ENCODE data around the gene SLC22A7. TPM values are rescaled to one million over a fixed set of nuclear protein-coding genes. Genes with fewer than 3 reads are reported as not detected.
A peak's percentile ranks its signal among the peaks of the same experiment; 100 is the strongest.

Gene SLC22A7
- total RNA-seq, 2 donors from 2014 or later = not detected

DNA sequence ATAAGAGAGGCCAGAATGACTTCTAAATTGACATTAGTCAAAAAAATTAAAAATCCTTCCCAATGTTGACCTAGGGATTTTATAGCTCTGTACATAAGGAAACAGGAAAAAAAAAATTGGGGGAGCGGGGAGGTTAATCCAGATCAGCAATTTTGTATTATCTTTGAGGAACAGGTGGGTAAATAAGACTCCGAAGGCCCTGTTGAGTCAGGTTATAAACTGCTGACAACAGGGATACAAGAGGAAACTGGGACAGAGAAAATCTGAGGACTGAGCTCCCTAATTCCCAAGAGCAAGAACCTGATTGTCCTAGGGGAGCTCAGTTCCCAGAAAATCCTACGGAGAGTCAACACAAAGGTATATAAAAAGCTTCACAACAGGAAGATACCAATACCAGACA, 37.4 kb downstream of the SLC22A7 start:
- Histone ChIP-seq H3K27me3 (ENCODE audit: control insufficient read depth, insufficient read depth, low read length, poor library complexity, severe bottlenecking) (no peaks in the 10 kb centered on the region), H3K9ac (ENCODE audit: extremely low read depth, low read length, poor library complexity, severe bottlenecking) (no peak overlapping the region), H3K4me3 (ENCODE audit: low read length) (no peak overlapping the region), H3K36me3 (ENCODE audit: control insufficient read depth, insufficient read depth, low read length) (peaks cover 33% of the 10 kb centered on the region), H3K4me1 (ENCODE audit: control insufficient read depth, insufficient read depth, low read length) (no peaks in the 10 kb centered on the region), H3K9me3 (ENCODE audit: control insufficient read depth, low read length) (no peaks in the 10 kb centered on the region), H3K27ac (ENCODE audit: low read depth, low read length) (no peak overlapping the region)
- no peaks in the 10 kb centered on the region for H3K9me3 Mint-ChIP-seq
- no peak overlapping the region for H3K4me3 Mint-ChIP-seq
- H3K4me1 Mint-ChIP-seq = peaks cover 23% of the 10 kb centered on the region
- no peaks in the 10 kb centered on the region for H3K27me3 Mint-ChIP-seq (ENCODE audit: insufficient read depth)
- WGBS, 2 experiments (ENCODE audit: insufficient coverage in 1 of 2, insufficient read length in 1 of 2) = 88 to 97% methylated on average over 3 of the region's 3 CpGs
- peak overlapping the region; percentile 72 for H3K27ac Mint-ChIP-seq
- DNase-seq = no peak
- no peak for TF ChIP-seq CTCF (conservative IDR thresholded peaks at IDR 0.05)
- peaks cover 25% of the 10 kb centered on the region for H3K36me3 Mint-ChIP-seq (ENCODE audit: low read depth)

DNA sequence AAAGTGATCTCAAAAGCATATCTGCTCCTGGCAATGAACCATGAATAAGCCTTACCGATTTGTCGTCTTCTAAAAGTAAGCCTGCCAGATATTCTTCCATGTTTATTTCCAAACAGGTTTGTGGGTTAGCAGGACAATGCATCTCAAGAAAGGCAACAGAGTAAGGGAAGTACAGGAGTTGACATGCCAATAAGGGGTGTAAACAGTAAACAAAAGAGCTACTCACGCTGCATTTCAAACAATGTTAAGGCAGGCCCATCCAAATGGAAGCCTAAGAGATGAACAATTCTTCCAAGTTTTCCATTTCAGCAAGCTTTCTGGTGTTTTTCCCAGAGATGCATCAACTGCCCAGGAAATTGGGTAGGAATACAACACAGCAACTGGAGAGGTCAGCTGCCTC, 38.3 kb downstream of the SLC22A7 start:
- Histone ChIP-seq H3K4me3 (ENCODE audit: low read length) (no peak overlapping the region), H3K9ac (ENCODE audit: extremely low read depth, low read length, poor library complexity, severe bottlenecking) (no peak overlapping the region), H3K4me1 (ENCODE audit: control insufficient read depth, insufficient read depth, low read length) (no peaks in the 10 kb centered on the region), H3K27me3 (ENCODE audit: control insufficient read depth, insufficient read depth, low read length, poor library complexity, severe bottlenecking) (no peaks in the 10 kb centered on the region), H3K36me3 (ENCODE audit: control insufficient read depth, insufficient read depth, low read length) (peaks cover 43% of the 10 kb centered on the region), H3K27ac (ENCODE audit: low read depth, low read length) (no peak overlapping the region), H3K9me3 (ENCODE audit: control insufficient read depth, low read length) (no peaks in the 10 kb centered on the region)
- H3K27me3 Mint-ChIP-seq (ENCODE audit: insufficient read depth) = no peaks in the 10 kb centered on the region
- peaks cover 23% of the 10 kb centered on the region for H3K4me1 Mint-ChIP-seq
- H3K4me3 Mint-ChIP-seq = no peak overlapping the region
- peaks cover 33% of the 10 kb centered on the region for H3K36me3 Mint-ChIP-seq (ENCODE audit: low read depth)
- TF ChIP-seq CTCF (conservative IDR thresholded peaks at IDR 0.05) = no peak
- no peak overlapping the region for H3K27ac Mint-ChIP-seq
- H3K9me3 Mint-ChIP-seq = no peaks in the 10 kb centered on the region
- DNase-seq = no peak
- WGBS, 2 experiments (ENCODE audit: insufficient coverage in 1 of 2, insufficient read length in 1 of 2) = 84 to 93% methylated on average over 3 of the region's 3 CpGs

DNA sequence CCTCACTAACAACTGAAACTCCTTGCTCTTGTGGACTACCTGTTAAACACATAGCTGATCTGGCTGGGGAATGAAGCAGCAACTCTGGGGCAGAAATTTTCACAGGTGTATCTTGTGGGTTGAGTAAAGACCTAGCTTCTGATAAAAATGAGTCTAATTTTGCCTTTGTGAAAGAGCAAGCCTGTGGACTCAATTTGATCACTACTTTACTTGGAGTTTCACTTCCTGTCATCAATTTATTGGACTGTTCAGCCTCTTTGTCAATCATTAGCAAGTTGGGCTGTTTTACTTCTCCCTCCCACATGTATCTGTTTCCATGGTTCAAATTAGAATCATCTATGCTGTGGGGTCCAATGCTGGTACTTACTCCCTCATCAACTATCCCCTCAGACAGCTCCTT, 40.2 kb downstream of the SLC22A7 start:
- no peaks in the 10 kb centered on the region for H3K27me3 Mint-ChIP-seq (ENCODE audit: insufficient read depth)
- Histone ChIP-seq H3K9me3 (ENCODE audit: control insufficient read depth, low read length) (no peaks in the 10 kb centered on the region), H3K4me1 (ENCODE audit: control insufficient read depth, insufficient read depth, low read length) (no peaks in the 10 kb centered on the region), H3K36me3 (ENCODE audit: control insufficient read depth, insufficient read depth, low read length) (peaks cover 61% of the 10 kb centered on the region), H3K27ac (ENCODE audit: low read depth, low read length) (no peak overlapping the region), H3K27me3 (ENCODE audit: control insufficient read depth, insufficient read depth, low read length, poor library complexity, severe bottlenecking) (no peaks in the 10 kb centered on the region), H3K4me3 (ENCODE audit: low read length) (no peak overlapping the region), H3K9ac (ENCODE audit: extremely low read depth, low read length, poor library complexity, severe bottlenecking) (no peak overlapping the region)
- peaks cover 48% of the 10 kb centered on the region for H3K36me3 Mint-ChIP-seq (ENCODE audit: low read depth)
- no peak overlapping the region for H3K27ac Mint-ChIP-seq
- H3K4me3 Mint-ChIP-seq = no peak overlapping the region
- no peaks in the 10 kb centered on the region for H3K9me3 Mint-ChIP-seq
- peaks cover 23% of the 10 kb centered on the region for H3K4me1 Mint-ChIP-seq
- no peak for TF ChIP-seq CTCF (conservative IDR thresholded peaks at IDR 0.05)
- no peak for DNase-seq

All from endodermal cell (in vitro differentiated cells).